A549 (cell line): Measurements from ENCODE around the gene SZT2.

Experiments used
- CBX2 ChIP-seq: fragments of 200-600 bp; sonication (generic); IDR thresholded peaks from 2 replicates; pipeline ENCODE4 v1.6.1; 2016; ENCODE audit warnings: low read depth, mild to moderate bottlenecking, borderline replicate concordance
- CBX8 ChIP-seq: fragments of 200-600 bp; sonication (generic); IDR thresholded peaks from 2 replicates; pipeline ENCODE4 v1.6.1; 2016
- CEBPB ChIP-seq, 2 experiments: fragments of >200 bp in 1 of 2; sonication (Bioruptor Twin) in 1 of 2; formaldehyde crosslinking in 1 of 2; IDR thresholded peaks; 2 replicates each; pipeline ENCODE4 v1.6.1; 2012 to 2016
- CHD4 ChIP-seq: fragments of 200-600 bp; sonication (generic); IDR thresholded peaks from 2 replicates; pipeline ENCODE4 v1.6.1; 2016; ENCODE audit warnings: antibody characterized with exemption, mild to moderate bottlenecking, borderline replicate concordance
- EHMT2 ChIP-seq: fragments of 200-600 bp; sonication (generic); IDR thresholded peaks from 2 replicates; pipeline ENCODE4 v1.6.1; 2016; ENCODE audit warnings: antibody characterized with exemption, low read depth, mild to moderate bottlenecking, moderate library complexity
- PHF8 ChIP-seq: fragments of 200-600 bp; sonication (generic); IDR thresholded peaks from 2 replicates; pipeline ENCODE4 v1.6.1; 2016; ENCODE audit warnings: low read depth, mild to moderate bottlenecking, antibody characterized with exemption, moderate library complexity, borderline replicate concordance
- POLR2A ChIP-seq: IDR thresholded peaks from 2 replicates; pipeline ENCODE4 v1.6.1; 2012; ENCODE audit warnings: mild to moderate bottlenecking, low read length
- ZC3H11A ChIP-seq: fragments of 450-650 bp; IDR thresholded peaks from 2 replicates; pipeline ENCODE4 v1.6.1; 2014; ENCODE audit warnings: antibody characterized with exemption, mild to moderate bottlenecking
- ZNF302 ChIP-seq: fragments of 250-450 bp; sonication (Bioruptor Pico); IDR thresholded peaks from 2 replicates; pipeline ENCODE4 v1.9.0; 2021; ENCODE audit warnings: inconsistent platforms, mild to moderate bottlenecking, moderate library complexity
- TF ChIP-seq, protein P1 (sequence below): fragments of >200 bp; sonication (Bioruptor Twin); formaldehyde crosslinking; IDR thresholded peaks from 3 replicates; pipeline ENCODE4 v1.5.1; 2016
- TF ChIP-seq, protein P2 (sequence below): IDR thresholded peaks from 2 replicates; pipeline ENCODE4 v1.6.1; 2012

DNA sequence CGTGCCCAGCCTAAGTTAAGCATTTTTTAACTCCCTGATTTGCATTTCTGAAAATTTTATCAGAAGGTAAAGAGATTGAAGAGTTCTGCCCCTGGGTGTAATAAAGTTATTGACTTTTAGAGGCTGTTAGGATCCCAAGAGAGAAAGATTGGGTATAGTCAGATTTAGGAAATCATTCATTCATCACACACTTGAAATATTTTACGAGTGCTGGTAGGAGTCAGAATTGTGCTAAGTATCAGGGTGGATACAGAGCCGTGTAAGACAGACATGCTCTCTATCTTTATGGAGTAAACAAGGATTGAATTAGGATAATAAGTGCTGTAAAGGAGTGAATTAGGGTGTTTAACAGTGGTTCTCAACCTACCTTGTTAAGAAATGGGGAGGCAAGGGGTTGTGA, 3.0 kb downstream of the SZT2 start:
- TF ChIP-seq, protein P1, sequence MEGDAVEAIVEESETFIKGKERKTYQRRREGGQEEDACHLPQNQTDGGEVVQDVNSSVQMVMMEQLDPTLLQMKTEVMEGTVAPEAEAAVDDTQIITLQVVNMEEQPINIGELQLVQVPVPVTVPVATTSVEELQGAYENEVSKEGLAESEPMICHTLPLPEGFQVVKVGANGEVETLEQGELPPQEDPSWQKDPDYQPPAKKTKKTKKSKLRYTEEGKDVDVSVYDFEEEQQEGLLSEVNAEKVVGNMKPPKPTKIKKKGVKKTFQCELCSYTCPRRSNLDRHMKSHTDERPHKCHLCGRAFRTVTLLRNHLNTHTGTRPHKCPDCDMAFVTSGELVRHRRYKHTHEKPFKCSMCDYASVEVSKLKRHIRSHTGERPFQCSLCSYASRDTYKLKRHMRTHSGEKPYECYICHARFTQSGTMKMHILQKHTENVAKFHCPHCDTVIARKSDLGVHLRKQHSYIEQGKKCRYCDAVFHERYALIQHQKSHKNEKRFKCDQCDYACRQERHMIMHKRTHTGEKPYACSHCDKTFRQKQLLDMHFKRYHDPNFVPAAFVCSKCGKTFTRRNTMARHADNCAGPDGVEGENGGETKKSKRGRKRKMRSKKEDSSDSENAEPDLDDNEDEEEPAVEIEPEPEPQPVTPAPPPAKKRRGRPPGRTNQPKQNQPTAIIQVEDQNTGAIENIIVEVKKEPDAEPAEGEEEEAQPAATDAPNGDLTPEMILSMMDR = no peak
- no peak for TF ChIP-seq EHMT2
- TF ChIP-seq POLR2A = no peak
- TF ChIP-seq CHD4 = no peak
- no peak for TF ChIP-seq CBX8
- TF ChIP-seq, protein P2, sequence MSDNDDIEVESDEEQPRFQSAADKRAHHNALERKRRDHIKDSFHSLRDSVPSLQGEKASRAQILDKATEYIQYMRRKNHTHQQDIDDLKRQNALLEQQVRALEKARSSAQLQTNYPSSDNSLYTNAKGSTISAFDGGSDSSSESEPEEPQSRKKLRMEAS = no peak
- TF ChIP-seq PHF8 = no peak
- no peak for TF ChIP-seq ZC3H11A
- no peak for TF ChIP-seq CEBPB (IDR thresholded peaks at IDR 0.05)
- TF ChIP-seq ZNF302 (CRISPR knock-in tag) = no peak
- no peak for TF ChIP-seq CBX2
